Lower leg skin (tissue), 4 donors: Measurements from ENCODE around the gene MCM7. TPM values are rescaled to one million over a fixed set of nuclear protein-coding genes. Genes with fewer than 3 reads are reported as not detected.
A peak's percentile ranks its signal among the peaks of the same experiment; 100 is the strongest.
"Not testable (repeated sequence)": the region's sequence is repeated elsewhere in the genome, so short reads cannot be mapped to it uniquely, and the experiment has no call there.

Source experiments
- DNase-seq, 2 donors: peaks; one replicate each; pipeline ENCODE4 v3.0.0-alpha.2; 2019; ENCODE audit warnings: low spot score in 2 of 2
- H3K4me3 ChIP-seq: fragments of 200-600 bp; sonication (generic); 2 replicates; pipeline ENCODE4 v1.5.1; 2017; ENCODE audit warnings: mild to moderate bottlenecking, low read depth; ENCODE audit not compliant: poor library complexity, severe bottlenecking
- POLR2A ChIP-seq, 2 donors: fragments of 450-650 bp; IDR thresholded peaks; one replicate each; pipeline ENCODE4 v1.6.1; 2016 to 2017; ENCODE audit warnings: antibody characterized with exemption in 2 of 2, mild to moderate bottlenecking in 1 of 2, moderate library complexity in 1 of 2
- WGBS, 2 donors: methylation state at CpG; one replicate each; pipeline ENCODE4 v1.1.5; 2018; 5-methylcytosine and 5-hydroxymethylcytosine counted together
- intact Hi-C: fragments of 100-400 bp; cut with DNase I; formaldehyde crosslinking; loops from one replicate; pipeline ENCODE4 v1.15.0; 2023; ENCODE audit warnings: low total_unique reads
- total RNA-seq, 4 donors: library from RNA; depleted of rRNA; stranded (reverse); fragments of >200 nt; gene quantifications; one replicate each; pipeline ENCODE4 v1.1.0, GENCODE V29; 2016
- TF ChIP-seq, protein P1 (sequence below), 3 donors: fragments of 450-650 bp; IDR thresholded peaks; one replicate each; pipeline ENCODE4 v1.5.1; 2016; ENCODE audit warnings: antibody characterized with exemption in 3 of 3, mild to moderate bottlenecking in 3 of 3, moderate library complexity in 2 of 3

The MCM7 gene
- total RNA-seq, 4 donors from 2014 or later: 41.5 to 52.2 (median 50.4) TPM

DNA sequence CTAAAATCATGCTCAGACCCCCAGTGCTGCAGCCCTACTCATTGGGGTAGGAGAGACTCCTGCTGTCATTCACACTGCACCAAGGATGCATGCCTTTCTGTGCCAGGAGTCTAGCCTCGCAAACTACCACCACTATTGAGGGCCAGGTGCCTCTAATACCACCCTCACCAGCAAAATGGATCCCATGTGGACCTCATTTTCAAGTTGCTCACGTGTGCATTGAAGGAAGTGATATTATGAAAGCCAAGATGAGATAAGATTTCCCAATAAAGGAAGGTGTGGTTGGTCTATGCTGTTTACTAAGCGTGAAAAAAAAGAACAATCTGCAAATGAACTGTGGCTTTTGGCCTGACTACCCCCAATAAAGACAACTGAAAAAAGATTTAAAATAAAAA lies 40.4 kb upstream of the MCM7 start:
- H3K4me3 ChIP-seq: no peak overlapping the region
- WGBS, 2 donors: 56% methylated on average over 3 of the region's 3 CpGs
- no peak for DNase-seq
- TF ChIP-seq POLR2A (IDR thresholded peaks at IDR 0.05): no peak
- TF ChIP-seq, protein P1, sequence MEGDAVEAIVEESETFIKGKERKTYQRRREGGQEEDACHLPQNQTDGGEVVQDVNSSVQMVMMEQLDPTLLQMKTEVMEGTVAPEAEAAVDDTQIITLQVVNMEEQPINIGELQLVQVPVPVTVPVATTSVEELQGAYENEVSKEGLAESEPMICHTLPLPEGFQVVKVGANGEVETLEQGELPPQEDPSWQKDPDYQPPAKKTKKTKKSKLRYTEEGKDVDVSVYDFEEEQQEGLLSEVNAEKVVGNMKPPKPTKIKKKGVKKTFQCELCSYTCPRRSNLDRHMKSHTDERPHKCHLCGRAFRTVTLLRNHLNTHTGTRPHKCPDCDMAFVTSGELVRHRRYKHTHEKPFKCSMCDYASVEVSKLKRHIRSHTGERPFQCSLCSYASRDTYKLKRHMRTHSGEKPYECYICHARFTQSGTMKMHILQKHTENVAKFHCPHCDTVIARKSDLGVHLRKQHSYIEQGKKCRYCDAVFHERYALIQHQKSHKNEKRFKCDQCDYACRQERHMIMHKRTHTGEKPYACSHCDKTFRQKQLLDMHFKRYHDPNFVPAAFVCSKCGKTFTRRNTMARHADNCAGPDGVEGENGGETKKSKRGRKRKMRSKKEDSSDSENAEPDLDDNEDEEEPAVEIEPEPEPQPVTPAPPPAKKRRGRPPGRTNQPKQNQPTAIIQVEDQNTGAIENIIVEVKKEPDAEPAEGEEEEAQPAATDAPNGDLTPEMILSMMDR (IDR thresholded peaks at IDR 0.05): no peak
- intact Hi-C loops: no loop called here

DNA sequence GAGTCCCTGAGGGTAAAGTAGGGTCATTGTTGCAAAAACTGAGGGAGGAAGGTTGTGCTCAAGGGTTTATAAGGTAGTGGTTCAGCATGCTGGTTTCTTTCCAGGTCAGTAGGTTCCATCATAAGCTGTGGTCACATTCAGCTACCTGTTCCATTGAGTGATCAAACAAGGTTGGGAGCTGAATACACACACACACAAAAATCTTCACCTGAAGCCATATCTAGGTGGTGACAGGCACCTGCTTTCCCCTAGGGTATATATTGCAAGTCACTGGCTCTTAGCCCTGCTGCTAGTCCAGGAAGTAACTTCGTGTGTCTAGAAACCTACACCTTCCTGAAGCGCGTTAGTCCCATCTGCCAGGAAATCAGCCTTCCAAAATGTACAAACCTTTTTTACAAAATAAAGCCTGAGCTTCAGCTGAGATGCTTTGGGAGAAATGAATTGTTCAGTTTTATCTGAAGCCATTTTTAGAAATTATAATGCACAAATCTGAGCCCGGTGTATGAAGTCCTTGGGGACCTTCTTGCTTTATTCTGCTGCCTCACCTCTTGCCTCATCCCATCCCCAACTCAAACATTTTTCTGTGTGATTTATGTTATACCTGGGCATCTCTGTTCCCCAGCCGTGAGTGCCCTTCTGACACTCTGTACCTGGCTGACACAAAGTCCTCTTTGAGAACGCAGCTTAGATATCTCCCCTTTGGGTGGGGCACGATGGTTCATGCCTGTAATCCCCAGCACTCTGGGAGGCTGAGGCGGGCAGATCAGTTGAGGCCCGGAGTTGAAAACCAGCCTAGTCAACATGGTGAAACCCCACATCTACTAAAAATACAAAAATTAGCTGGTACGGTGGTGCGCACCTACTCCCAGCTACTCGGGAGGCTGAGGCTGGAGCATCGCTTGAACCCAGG lies 36.9 kb upstream of the MCM7 start:
- no peak overlapping the region for H3K4me3 ChIP-seq
- 67 to 75% methylated on average over 13 of the region's 13 CpGs for WGBS, 2 donors
- TF ChIP-seq POLR2A (IDR thresholded peaks at IDR 0.05): no peak
- TF ChIP-seq, protein P1 (IDR thresholded peaks at IDR 0.05): no peak
- no peak for DNase-seq
- intact Hi-C loops: loop anchor here (10.0 kb wide), 1 partner anchor 67 kb away; no protein-coding TSS in a partner anchor

DNA sequence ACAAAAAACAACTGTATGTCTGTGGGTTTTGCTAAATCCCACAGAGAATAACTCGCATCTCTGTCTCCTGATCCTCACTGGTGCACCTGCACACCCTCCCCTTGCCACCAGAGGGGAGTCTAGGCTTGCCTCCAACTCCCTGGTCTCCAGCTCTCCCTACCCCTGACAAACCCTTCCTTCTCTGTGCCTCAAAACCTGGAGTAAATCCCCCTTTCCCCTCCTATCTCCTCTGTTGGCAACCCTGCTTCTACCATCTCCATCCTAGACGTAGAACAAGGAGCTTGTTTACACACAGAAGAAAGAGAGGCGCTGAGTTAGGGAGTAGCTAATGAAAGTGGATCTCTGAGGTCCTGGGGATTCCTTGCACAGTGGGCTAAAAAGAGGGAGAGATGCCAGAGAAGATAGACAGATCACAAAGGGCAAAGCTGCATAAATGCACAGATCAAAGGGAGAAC lies 31.5 kb upstream of the MCM7 start:
- intact Hi-C loops: loop anchor here (10.0 kb wide), 1 partner anchor 72 kb away; no protein-coding TSS in a partner anchor
- TF ChIP-seq, protein P1 (IDR thresholded peaks at IDR 0.05): peak in 1 of 3 donors; percentile 83
- no peak for TF ChIP-seq POLR2A (IDR thresholded peaks at IDR 0.05)
- H3K4me3 ChIP-seq: no peak overlapping the region
- WGBS, 2 donors: 23 to 26% methylated on average over 3 of the region's 3 CpGs
- no peak for DNase-seq

DNA sequence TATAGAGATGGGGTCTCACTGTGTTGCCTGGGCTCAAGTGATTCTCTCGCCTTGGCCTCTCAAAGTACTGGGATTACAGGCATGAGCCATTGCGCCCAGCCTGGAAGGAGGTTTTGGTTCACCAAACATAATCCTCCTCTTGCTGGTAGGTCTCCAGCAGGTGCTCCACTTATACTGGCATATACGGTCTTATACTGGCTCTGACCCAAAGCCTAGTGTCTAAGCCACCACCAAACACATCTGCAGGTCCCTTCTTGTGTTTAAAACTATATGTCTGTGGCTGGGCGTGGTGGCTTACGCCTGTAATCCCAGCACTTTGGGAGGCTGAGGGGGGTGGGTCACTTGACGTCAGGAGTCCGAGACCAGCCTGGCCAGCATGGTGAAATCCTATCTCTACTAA lies 30.9 kb upstream of the MCM7 start:
- 61 to 64% methylated on average over 7 of the region's 7 CpGs for WGBS, 2 donors
- TF ChIP-seq, protein P1 (IDR thresholded peaks at IDR 0.05): no peak
- no peak for TF ChIP-seq POLR2A (IDR thresholded peaks at IDR 0.05)
- no peak for DNase-seq
- H3K4me3 ChIP-seq: no peak overlapping the region
- intact Hi-C loops: loop anchor here (10.0 kb wide), 1 partner anchor 73 kb away; no protein-coding TSS in a partner anchor

DNA sequence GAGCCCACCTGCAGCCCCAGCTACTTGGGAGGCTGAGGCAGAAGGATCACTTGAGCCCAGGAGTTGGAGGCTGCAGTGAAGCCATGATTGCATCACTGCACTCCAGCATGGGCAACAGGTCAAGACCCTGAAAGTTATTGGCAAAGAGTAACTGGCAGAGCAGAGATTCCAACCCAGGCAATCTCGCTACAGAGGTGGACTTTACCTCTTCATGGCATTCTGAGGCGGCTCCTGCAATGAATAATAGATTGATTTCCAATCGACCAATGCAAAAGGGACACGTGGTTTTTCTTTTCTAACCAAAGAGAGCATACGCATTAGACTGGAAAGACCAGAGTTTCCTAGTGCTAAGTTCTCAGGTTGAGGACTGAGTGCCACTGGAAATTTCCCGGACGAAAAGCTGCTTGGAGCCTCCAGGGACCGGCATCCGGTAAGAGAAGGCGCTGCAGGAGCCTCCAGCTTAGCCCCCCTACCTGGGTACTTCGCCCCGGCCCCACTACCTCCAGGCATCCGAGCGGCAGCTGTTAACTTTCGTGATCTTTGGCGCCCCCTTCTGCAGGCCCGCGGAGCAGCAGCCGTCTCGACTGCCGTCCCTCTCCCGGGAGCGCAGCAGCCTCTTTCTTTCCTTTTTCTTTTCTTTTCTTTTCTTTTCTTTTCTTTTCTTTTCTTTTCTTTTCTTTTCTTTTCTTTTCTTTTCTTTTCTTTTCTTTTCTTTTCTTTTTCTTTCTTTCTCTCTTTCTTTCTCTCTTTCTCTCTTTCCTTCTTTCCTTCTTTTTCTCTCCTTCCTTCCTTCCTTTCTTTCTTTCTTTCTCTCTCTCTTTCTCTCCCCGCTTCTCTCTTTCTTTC lies 29.6 kb upstream of the MCM7 start:
- intact Hi-C loops: loop anchor here (10.0 kb wide), 1 partner anchor 74 kb away; no protein-coding TSS in a partner anchor
- H3K4me3 ChIP-seq: no peak overlapping the region
- peak; percentile 67 to 94 for DNase-seq
- no peak for TF ChIP-seq POLR2A (IDR thresholded peaks at IDR 0.05)
- TF ChIP-seq, protein P1 (IDR thresholded peaks at IDR 0.05): peak in 2 of 3 donors; percentile 62 to 94
- WGBS, 2 donors: 10 to 12% methylated on average over 24 of the region's 24 CpGs

DNA sequence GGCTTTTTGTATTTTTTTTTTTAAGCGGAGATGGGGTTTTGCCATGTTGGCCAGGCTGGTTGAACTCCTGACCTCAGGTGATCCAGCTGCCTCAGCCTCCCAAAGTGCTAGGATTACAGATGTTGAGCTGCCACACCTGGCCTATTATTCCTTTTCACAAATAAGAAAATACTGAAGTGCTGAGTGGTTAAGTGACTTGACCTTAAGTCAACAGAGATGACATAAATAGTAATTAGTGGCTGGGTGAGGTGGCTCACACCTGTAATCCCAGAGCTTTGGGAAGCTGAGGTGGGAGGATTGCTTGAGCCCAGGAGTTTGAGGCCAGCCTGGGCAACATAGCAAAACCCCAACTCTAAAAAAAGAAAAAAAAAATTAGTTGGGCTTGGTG lies 29.0 kb upstream of the MCM7 start:
- H3K4me3 ChIP-seq, DNase-seq: not testable (repeated sequence)
- intact Hi-C loops: loop anchor here (10.0 kb wide), 1 partner anchor 75 kb away; no protein-coding TSS in a partner anchor
- 87 to 95% methylated on average over 1 of the region's 1 CpG for WGBS, 2 donors
